ENCODE measurements around the gene P4HTM. TPM values are rescaled to one million over a fixed set of nuclear protein-coding genes. Genes with fewer than 3 reads are reported as not detected.
A peak's percentile ranks its signal among the peaks of the same experiment; 100 is the strongest.

Gene P4HTM
- total RNA-seq, 1 donor from 2014 or later = 25.0 TPM

GRCh38 chr3:48945891-48946549 lies 44.0 kb upstream of the P4HTM start:
- Mint-ChIP-seq H3K36me3 (ENCODE audit: low read depth, unreplicated experiment) (peaks cover 5% of the 10 kb centered on the region), H3K4me3 (ENCODE audit: unreplicated experiment) (no peak overlapping the region), H3K27ac (ENCODE audit: unreplicated experiment) (no peak overlapping the region), H3K27me3 (ENCODE audit: low read depth, unreplicated experiment) (no peaks in the 10 kb centered on the region), H3K9me3 (ENCODE audit: unreplicated experiment) (no peaks in the 10 kb centered on the region), H3K4me1 (ENCODE audit: low read depth, unreplicated experiment) (peaks cover 19% of the 10 kb centered on the region)
- Histone ChIP-seq H3K27me3 (ENCODE audit: insufficient read depth, low read length) (no peaks in the 10 kb centered on the region), H3K9ac (ENCODE audit: low read length) (no peak overlapping the region), H3K79me2 (ENCODE audit: insufficient read depth, low read length) (peaks cover 64% of the 10 kb centered on the region), H3K27ac (ENCODE audit: low read depth, low read length) (no peak overlapping the region), H3K4me1 (ENCODE audit: insufficient read depth, low read length) (no peaks in the 10 kb centered on the region), H3K4me2 (ENCODE audit: low read length) (no peak overlapping the region), H4K20me1 (ENCODE audit: insufficient read depth, low read length) (peaks cover 59% of the 10 kb centered on the region), H3K9me3 (ENCODE audit: insufficient read depth, low read depth, low read length) (no peaks in the 10 kb centered on the region), H2AFZ (ENCODE audit: low read depth, low read length) (no peak overlapping the region), H3K36me3 (ENCODE audit: insufficient read depth, low read length) (no peaks in the 10 kb centered on the region), H3K4me3 (ENCODE audit: insufficient read depth, low read depth, low read length) (no peak overlapping the region)
- DNase-seq (ENCODE audit: low read depth) (no peak), FAIRE-seq (no peak)
- TF ChIP-seq EZH2 (IDR thresholded peaks at IDR 0.05; ENCODE audit: insufficient read depth, low read length) = no peak
- TF ChIP-seq, protein P1, sequence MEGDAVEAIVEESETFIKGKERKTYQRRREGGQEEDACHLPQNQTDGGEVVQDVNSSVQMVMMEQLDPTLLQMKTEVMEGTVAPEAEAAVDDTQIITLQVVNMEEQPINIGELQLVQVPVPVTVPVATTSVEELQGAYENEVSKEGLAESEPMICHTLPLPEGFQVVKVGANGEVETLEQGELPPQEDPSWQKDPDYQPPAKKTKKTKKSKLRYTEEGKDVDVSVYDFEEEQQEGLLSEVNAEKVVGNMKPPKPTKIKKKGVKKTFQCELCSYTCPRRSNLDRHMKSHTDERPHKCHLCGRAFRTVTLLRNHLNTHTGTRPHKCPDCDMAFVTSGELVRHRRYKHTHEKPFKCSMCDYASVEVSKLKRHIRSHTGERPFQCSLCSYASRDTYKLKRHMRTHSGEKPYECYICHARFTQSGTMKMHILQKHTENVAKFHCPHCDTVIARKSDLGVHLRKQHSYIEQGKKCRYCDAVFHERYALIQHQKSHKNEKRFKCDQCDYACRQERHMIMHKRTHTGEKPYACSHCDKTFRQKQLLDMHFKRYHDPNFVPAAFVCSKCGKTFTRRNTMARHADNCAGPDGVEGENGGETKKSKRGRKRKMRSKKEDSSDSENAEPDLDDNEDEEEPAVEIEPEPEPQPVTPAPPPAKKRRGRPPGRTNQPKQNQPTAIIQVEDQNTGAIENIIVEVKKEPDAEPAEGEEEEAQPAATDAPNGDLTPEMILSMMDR (IDR thresholded peaks at IDR 0.05; ENCODE audit: insufficient read depth, low read depth, low read length) = no peak

DNA sequence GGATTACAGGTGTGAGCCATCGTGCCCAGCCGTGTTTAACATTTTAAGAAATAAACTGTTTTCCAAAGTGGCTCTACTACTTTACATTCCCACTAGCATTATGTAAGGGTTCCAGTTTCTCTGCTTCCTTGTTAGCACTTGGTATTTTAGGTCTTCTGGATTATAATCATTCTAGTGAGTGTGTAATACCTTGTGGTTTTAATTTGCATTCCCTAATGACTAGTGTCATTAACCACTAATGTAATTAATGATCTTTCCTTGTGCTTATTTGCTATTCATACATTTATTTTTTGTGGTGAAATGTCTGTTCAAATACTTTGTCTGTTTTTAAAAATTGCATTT lies 40.7 kb upstream of the P4HTM start:
- peaks cover 51% of the 10 kb centered on the region for H4K20me1 ChIP-seq (ENCODE audit: insufficient read depth, low read length)
- H3K4me3 Mint-ChIP-seq (ENCODE audit: unreplicated experiment) = no peak overlapping the region
- H3K79me2 ChIP-seq (ENCODE audit: insufficient read depth, low read length) = peaks cover 56% of the 10 kb centered on the region
- no peaks in the 10 kb centered on the region for H3K27me3 ChIP-seq (ENCODE audit: insufficient read depth, low read length)
- H2AFZ ChIP-seq (ENCODE audit: low read depth, low read length) = no peak overlapping the region
- no peak overlapping the region for H3K4me2 ChIP-seq (ENCODE audit: low read length)
- no peak for TF ChIP-seq EZH2 (IDR thresholded peaks at IDR 0.05; ENCODE audit: insufficient read depth, low read length)
- TF ChIP-seq, protein P1 (IDR thresholded peaks at IDR 0.05; ENCODE audit: insufficient read depth, low read depth, low read length) = no peak
- H3K4me3 ChIP-seq (ENCODE audit: insufficient read depth, low read depth, low read length) = no peak overlapping the region
- H3K9me3 Mint-ChIP-seq (ENCODE audit: unreplicated experiment) = no peaks in the 10 kb centered on the region
- no peaks in the 10 kb centered on the region for H3K27me3 Mint-ChIP-seq (ENCODE audit: low read depth, unreplicated experiment)
- H3K9ac ChIP-seq (ENCODE audit: low read length) = no peak overlapping the region
- no peak overlapping the region for H3K27ac Mint-ChIP-seq (ENCODE audit: unreplicated experiment)
- no peaks in the 10 kb centered on the region for H3K36me3 ChIP-seq (ENCODE audit: insufficient read depth, low read length)
- no peak overlapping the region for H3K27ac ChIP-seq (ENCODE audit: low read depth, low read length)
- H3K9me3 ChIP-seq (ENCODE audit: insufficient read depth, low read depth, low read length) = no peaks in the 10 kb centered on the region
- H3K36me3 Mint-ChIP-seq (ENCODE audit: low read depth, unreplicated experiment) = peaks cover 2% of the 10 kb centered on the region
- H3K4me1 Mint-ChIP-seq (ENCODE audit: low read depth, unreplicated experiment) = peaks cover 19% of the 10 kb centered on the region
- DNase-seq (ENCODE audit: low read depth) (peak; percentile 67), FAIRE-seq (no peak)
- H3K4me1 ChIP-seq (ENCODE audit: insufficient read depth, low read length) = no peaks in the 10 kb centered on the region

DNA sequence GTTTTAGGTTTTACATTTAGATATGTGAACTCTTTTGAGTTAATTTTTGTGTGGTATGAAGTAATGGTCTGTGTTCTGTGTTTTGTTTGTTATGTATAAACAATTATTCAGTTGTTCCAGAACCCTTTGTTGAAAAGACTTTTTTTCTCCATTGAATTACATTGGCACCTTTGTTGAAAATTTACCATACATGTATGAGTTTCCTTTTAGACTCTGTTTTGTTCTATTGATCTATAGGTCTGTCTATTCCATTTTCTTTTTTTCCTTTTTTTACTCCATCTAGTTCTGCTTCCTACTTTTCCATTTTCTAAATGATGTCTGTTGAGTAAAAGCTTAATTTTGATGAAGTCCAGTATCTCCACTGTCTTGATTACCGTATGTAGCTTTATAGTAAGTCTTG lies 40.0 kb upstream of the P4HTM start:
- Histone ChIP-seq H3K27ac (ENCODE audit: low read depth, low read length) (no peak overlapping the region), H3K27me3 (ENCODE audit: insufficient read depth, low read length) (no peaks in the 10 kb centered on the region), H3K36me3 (ENCODE audit: insufficient read depth, low read length) (no peaks in the 10 kb centered on the region), H2AFZ (ENCODE audit: low read depth, low read length) (no peak overlapping the region), H3K4me1 (ENCODE audit: insufficient read depth, low read length) (no peaks in the 10 kb centered on the region), H3K9me3 (ENCODE audit: insufficient read depth, low read depth, low read length) (no peaks in the 10 kb centered on the region), H3K9ac (ENCODE audit: low read length) (no peak overlapping the region), H4K20me1 (ENCODE audit: insufficient read depth, low read length) (peaks cover 44% of the 10 kb centered on the region), H3K4me2 (ENCODE audit: low read length) (no peak overlapping the region), H3K79me2 (ENCODE audit: insufficient read depth, low read length) (peaks cover 56% of the 10 kb centered on the region), H3K4me3 (ENCODE audit: insufficient read depth, low read depth, low read length) (no peak overlapping the region)
- no peak overlapping the region for H3K27ac Mint-ChIP-seq (ENCODE audit: unreplicated experiment)
- TF ChIP-seq, protein P1 (IDR thresholded peaks at IDR 0.05; ENCODE audit: insufficient read depth, low read depth, low read length) = no peak
- no peak for TF ChIP-seq EZH2 (IDR thresholded peaks at IDR 0.05; ENCODE audit: insufficient read depth, low read length)
- peaks cover 4% of the 10 kb centered on the region for H3K36me3 Mint-ChIP-seq (ENCODE audit: low read depth, unreplicated experiment)
- H3K4me3 Mint-ChIP-seq (ENCODE audit: unreplicated experiment) = no peak overlapping the region
- H3K9me3 Mint-ChIP-seq (ENCODE audit: unreplicated experiment) = no peaks in the 10 kb centered on the region
- DNase-seq (ENCODE audit: low read depth) (no peak), FAIRE-seq (no peak)
- H3K27me3 Mint-ChIP-seq (ENCODE audit: low read depth, unreplicated experiment) = no peaks in the 10 kb centered on the region
- H3K4me1 Mint-ChIP-seq (ENCODE audit: low read depth, unreplicated experiment) = peaks cover 15% of the 10 kb centered on the region
